SK-N-SH (cell line): Measurements from ENCODE around the gene FETUB. TPM values are rescaled to one million over a fixed set of nuclear protein-coding genes. Genes with fewer than 3 reads are reported as not detected.

Experiments used
- CTCF ChIA-PET: fragments of 300-600, 350-600 bp; formaldehyde crosslinking; extraction: SDS; loops from one replicate; lab custom pipeline; 2021; lab: Yijun Ruan, JAX
- POLR2A ChIA-PET: fragments of 350-600 bp; sonication (Branson Sonifier 250); formaldehyde crosslinking; extraction: SDS; loops from one replicate; lab custom pipeline; 2020; ENCODE audit warnings: antibody characterized with exemption, inconsistent platforms; lab: Yijun Ruan, JAX
- DNase-seq: peaks from one replicate; pipeline ENCODE4 v3.0.0; 2012
- H2AFZ ChIP-seq: fragments of 200-600 bp; sonication (generic); 2 replicates; pipeline ENCODE4 v1.8.1; 2016; ENCODE audit warnings: antibody characterized with exemption, mild to moderate bottlenecking, low read depth
- H3F3A ChIP-seq: fragments of 200-600 bp; sonication (generic); replicated peaks from 2 replicates; pipeline ENCODE3; 2016; ENCODE audit warnings: antibody characterized with exemption, mild to moderate bottlenecking; ENCODE audit not compliant: insufficient read depth
- H3K27ac ChIP-seq, 2 experiments: fragments of 200-500 bp in 1 of 2; fragments of 200-600 bp in 1 of 2; sonication (Bioruptor generic) in 1 of 2; sonication (generic), shearing (Covaris generic) in 1 of 2; 2 replicates each; pipeline versions ENCODE4 v1.5.1 to v1.6.1; 2014 to 2016; ENCODE audit warnings: low read depth in 2 of 2, inconsistent platforms in 1 of 2, low read length in 1 of 2, mild to moderate bottlenecking in 1 of 2, mixed read lengths in 1 of 2
- H3K27me3 ChIP-seq: fragments of 200-600 bp; sonication (generic), shearing (Covaris generic); 2 replicates; pipeline ENCODE4 v1.6.1; 2016; ENCODE audit warnings: mixed run types; ENCODE audit not compliant: insufficient read depth
- H3K36me3 ChIP-seq, 2 experiments: fragments of 200-500 bp in 1 of 2; fragments of 200-600 bp in 1 of 2; sonication (Bioruptor generic) in 1 of 2; sonication (generic) in 1 of 2; replicated peaks in 1 of 2; 2 replicates each; pipeline versions ENCODE3 to v1.5.1; 2014 to 2016; ENCODE audit warnings: low read length in 1 of 2, mild to moderate bottlenecking in 1 of 2; ENCODE audit not compliant: insufficient read depth in 2 of 2, control insufficient read depth in 1 of 2
- H3K4me1 ChIP-seq, 2 experiments: fragments of 200-500 bp in 1 of 2; fragments of 200-600 bp in 1 of 2; sonication (Bioruptor generic) in 1 of 2; sonication (generic), shearing (Covaris generic) in 1 of 2; 2 replicates each; pipeline versions ENCODE4 v1.5.1 to v1.6.1; 2014 to 2016; ENCODE audit warnings: low read depth in 1 of 2, low read length in 1 of 2, mixed run types in 1 of 2; ENCODE audit not compliant: insufficient read depth in 2 of 2, control insufficient read depth in 1 of 2
- H3K4me2 ChIP-seq: fragments of 200-600 bp; sonication (generic), shearing (Covaris generic); 2 replicates; pipeline ENCODE4 v1.6.1; 2017; ENCODE audit warnings: mixed run types
- H3K4me3 ChIP-seq, 2 experiments: fragments of 200-500 bp in 1 of 2; fragments of 200-600 bp in 1 of 2; sonication (Bioruptor generic) in 1 of 2; sonication (generic), shearing (Covaris generic) in 1 of 2; 2 replicates each; pipeline versions ENCODE4 v1.5.1 to v1.8.1; 2014 to 2016; ENCODE audit warnings: low read depth in 2 of 2, inconsistent platforms in 1 of 2, low read length in 1 of 2, mild to moderate bottlenecking in 1 of 2, mixed read lengths in 1 of 2, moderate library complexity in 1 of 2
- H3K79me2 ChIP-seq: fragments of 200-600 bp; sonication (generic); 2 replicates; pipeline ENCODE4 v1.8.1; 2017; ENCODE audit warnings: mild to moderate bottlenecking; ENCODE audit not compliant: insufficient read depth
- H3K9ac ChIP-seq: fragments of 200-600 bp; sonication (generic); 2 replicates; pipeline ENCODE4 v1.6.1; 2017; ENCODE audit warnings: mixed run types
- H3K9me2 ChIP-seq: fragments of 200-600 bp; sonication (generic); 2 replicates; pipeline ENCODE4 v1.6.1; 2017; ENCODE audit warnings: mixed run types
- H3K9me3 ChIP-seq: fragments of 200-600 bp; sonication (generic); 2 replicates; pipeline ENCODE4 v1.6.1; 2017; ENCODE audit warnings: mixed run types, mild to moderate bottlenecking, moderate library complexity
- H4K20me1 ChIP-seq: fragments of 200-600 bp; sonication (generic); 2 replicates; pipeline ENCODE4 v1.6.1; 2017; ENCODE audit warnings: mild to moderate bottlenecking, mixed run types; ENCODE audit not compliant: insufficient read depth
- CHD2 ChIP-seq: fragments of 150-350 bp; IDR thresholded peaks from 2 replicates; pipeline ENCODE4 v1.6.1; 2018; ENCODE audit warnings: low read length; ENCODE audit not compliant: partially characterized antibody
- EP300 ChIP-seq, 2 experiments: IDR thresholded peaks; 2 replicates each; pipeline versions ENCODE4 v1.4.0 to v1.6.1; 2012; ENCODE audit warnings: borderline replicate concordance in 1 of 2, low read depth in 1 of 2, low read length in 1 of 2
- EZH2phosphoT487 ChIP-seq: fragments of 200-600 bp; sonication (generic); IDR thresholded peaks from 2 replicates; pipeline ENCODE4 v1.6.1; 2017; ENCODE audit warnings: low read depth, mixed run types, mild to moderate bottlenecking, antibody characterized with exemption, moderate library complexity, borderline replicate concordance
- FOXJ3 ChIP-seq: sonication (generic); formaldehyde crosslinking; IDR thresholded peaks from 2 replicates; pipeline ENCODE4 v1.5.1; 2020; ENCODE audit warnings: mild to moderate bottlenecking, missing genetic modification reagents
- FOXM1 ChIP-seq: IDR thresholded peaks from 2 replicates; pipeline ENCODE4 v1.4.0; 2012; ENCODE audit warnings: low read depth, mild to moderate bottlenecking
- GABPA ChIP-seq: IDR thresholded peaks from 2 replicates; pipeline ENCODE4 v1.4.0; 2012; ENCODE audit warnings: low read depth, mild to moderate bottlenecking
- GATA2 ChIP-seq: sonication (generic); formaldehyde crosslinking; IDR thresholded peaks from 2 replicates; pipeline ENCODE4 v1.5.0; 2020; ENCODE audit warnings: mild to moderate bottlenecking, missing genetic modification reagents
- MEF2A ChIP-seq: IDR thresholded peaks from 2 replicates; pipeline ENCODE4 v1.4.0; 2012; ENCODE audit warnings: low read depth, borderline replicate concordance
- MXI1 ChIP-seq: IDR thresholded peaks from 2 replicates; pipeline ENCODE4 v1.6.1; 2012; ENCODE audit warnings: mild to moderate bottlenecking, low read depth, low read length, improper control_type of control experiment
- NFIC ChIP-seq: IDR thresholded peaks from 2 replicates; pipeline ENCODE4 v1.4.0; 2012; ENCODE audit warnings: borderline replicate concordance
- NRF1 ChIP-seq: IDR thresholded peaks from 2 replicates; pipeline ENCODE4 v1.6.1; 2012; ENCODE audit warnings: low read depth, mild to moderate bottlenecking, low read length
- POLR2AphosphoS5 ChIP-seq: IDR thresholded peaks from 2 replicates; pipeline ENCODE4 v1.6.1; 2012; ENCODE audit warnings: low read depth, low read length
- RAD21 ChIP-seq: IDR thresholded peaks from 2 replicates; pipeline ENCODE4 v1.6.1; 2012; ENCODE audit warnings: mild to moderate bottlenecking, low read length
- RCOR1 ChIP-seq: fragments of 150-350 bp; IDR thresholded peaks from 2 replicates; pipeline ENCODE4 v1.6.1; 2017; ENCODE audit warnings: antibody characterized with exemption, low read length
- RFX5 ChIP-seq: IDR thresholded peaks from 2 replicates; pipeline ENCODE4 v1.6.1; 2012; ENCODE audit warnings: mild to moderate bottlenecking, improper control_type of control experiment, low read length
- RXRA ChIP-seq: IDR thresholded peaks from 2 replicates; pipeline ENCODE4 v1.4.0; 2012; ENCODE audit warnings: low read depth, mild to moderate bottlenecking, borderline replicate concordance
- SIN3A ChIP-seq: IDR thresholded peaks from 2 replicates; pipeline ENCODE4 v1.6.1; 2012; ENCODE audit warnings: low read depth, mild to moderate bottlenecking, low read length, moderate library complexity, borderline replicate concordance
- SMC3 ChIP-seq: IDR thresholded peaks from 2 replicates; pipeline ENCODE4 v1.6.1; 2012; ENCODE audit warnings: low read depth, low read length, improper control_type of control experiment
- TAF1 ChIP-seq: IDR thresholded peaks from 2 replicates; pipeline ENCODE4 v1.6.1; 2012; ENCODE audit warnings: low read depth, mild to moderate bottlenecking, low read length, moderate library complexity, borderline replicate concordance
- TCF12 ChIP-seq: IDR thresholded peaks from 2 replicates; pipeline ENCODE4 v1.4.0; 2012
- TEAD4 ChIP-seq: IDR thresholded peaks from 2 replicates; pipeline ENCODE4 v1.4.0; 2012; ENCODE audit warnings: mild to moderate bottlenecking, borderline replicate concordance; ENCODE audit not compliant: insufficient read depth
- YY1 ChIP-seq: IDR thresholded peaks from 2 replicates; pipeline ENCODE4 v1.4.0; 2012; ENCODE audit warnings: low read depth, mild to moderate bottlenecking
- WGBS: methylation state at CpG from one replicate; pipeline ENCODE4 v1.1.6; 2017; ENCODE audit warnings: low lambda C conversion rate; 5-methylcytosine and 5-hydroxymethylcytosine counted together
- polyA plus RNA-seq, 3 experiments: library from polyadenylated mRNA; depleted of rRNA; stranded (reverse); fragments of >200 nt; gene quantifications; 2 replicates each; pipeline ENCODE4 v1.2.3, GENCODE V29; 2012
- TF ChIP-seq, protein P1 (sequence below): fragments of 200-600 bp; sonication (generic); IDR thresholded peaks from 2 replicates; pipeline ENCODE4 v1.6.1; 2017; ENCODE audit warnings: antibody characterized with exemption, mild to moderate bottlenecking, moderate library complexity
- TF ChIP-seq, protein P2 (sequence below): fragments of 150-350 bp; IDR thresholded peaks from 2 replicates; pipeline ENCODE4 v1.6.1; 2017; ENCODE audit warnings: antibody characterized with exemption, low read length, low read depth, borderline replicate concordance
- TF ChIP-seq, protein P3 (sequence below): IDR thresholded peaks from 2 replicates; pipeline ENCODE4 v1.4.0; 2012; ENCODE audit warnings: low read depth, borderline replicate concordance
- TF ChIP-seq, protein P4 (sequence below): fragments of 150-350 bp; IDR thresholded peaks from 2 replicates; pipeline ENCODE4 v1.6.1; 2016; ENCODE audit warnings: mild to moderate bottlenecking, low read depth, low read length
- TF ChIP-seq, protein P5 (sequence below): IDR thresholded peaks from 2 replicates; pipeline ENCODE4 v1.4.0; 2012; ENCODE audit warnings: low read depth, borderline replicate concordance

FETUB gene
- polyA plus RNA-seq, 1 of the 3 experiments (the other 2 are of a cell fraction): 0.05 TPM

DNA sequence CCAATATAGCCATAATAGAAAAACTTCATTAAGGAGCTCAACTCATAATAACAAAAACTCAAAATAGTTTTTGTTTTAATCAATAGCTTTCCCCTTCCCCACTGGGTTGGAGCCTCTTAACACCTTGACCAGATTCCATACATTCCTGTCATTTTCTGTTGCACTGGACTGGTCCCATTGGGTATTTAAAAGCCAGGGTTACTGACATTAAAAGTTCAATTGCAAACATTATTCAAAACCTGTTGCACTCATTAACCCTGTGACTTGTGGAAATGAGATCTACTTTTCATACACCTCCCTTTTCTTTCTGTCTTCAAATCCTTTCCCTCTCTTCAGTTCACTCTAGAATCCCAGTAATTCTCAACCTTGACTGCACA, 23.9 kb downstream of the FETUB start (continued):
- TF ChIP-seq SMC3: no peak
- no peak for TF ChIP-seq RFX5
- TF ChIP-seq TCF12: no peak
- TF ChIP-seq RXRA: no peak
- TF ChIP-seq GATA2 (CRISPR knock-in tag): no peak
- no peak for TF ChIP-seq FOXM1
- TF ChIP-seq SIN3A: no peak
- TF ChIP-seq, protein P1, sequence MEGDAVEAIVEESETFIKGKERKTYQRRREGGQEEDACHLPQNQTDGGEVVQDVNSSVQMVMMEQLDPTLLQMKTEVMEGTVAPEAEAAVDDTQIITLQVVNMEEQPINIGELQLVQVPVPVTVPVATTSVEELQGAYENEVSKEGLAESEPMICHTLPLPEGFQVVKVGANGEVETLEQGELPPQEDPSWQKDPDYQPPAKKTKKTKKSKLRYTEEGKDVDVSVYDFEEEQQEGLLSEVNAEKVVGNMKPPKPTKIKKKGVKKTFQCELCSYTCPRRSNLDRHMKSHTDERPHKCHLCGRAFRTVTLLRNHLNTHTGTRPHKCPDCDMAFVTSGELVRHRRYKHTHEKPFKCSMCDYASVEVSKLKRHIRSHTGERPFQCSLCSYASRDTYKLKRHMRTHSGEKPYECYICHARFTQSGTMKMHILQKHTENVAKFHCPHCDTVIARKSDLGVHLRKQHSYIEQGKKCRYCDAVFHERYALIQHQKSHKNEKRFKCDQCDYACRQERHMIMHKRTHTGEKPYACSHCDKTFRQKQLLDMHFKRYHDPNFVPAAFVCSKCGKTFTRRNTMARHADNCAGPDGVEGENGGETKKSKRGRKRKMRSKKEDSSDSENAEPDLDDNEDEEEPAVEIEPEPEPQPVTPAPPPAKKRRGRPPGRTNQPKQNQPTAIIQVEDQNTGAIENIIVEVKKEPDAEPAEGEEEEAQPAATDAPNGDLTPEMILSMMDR: no peak
- TF ChIP-seq CHD2: no peak
- no peak for TF ChIP-seq EP300 (IDR thresholded peaks at IDR 0.05; ENCODE audit: borderline replicate concordance in 1 of 2, low read depth in 1 of 2, low read length in 1 of 2)
- no peak for TF ChIP-seq YY1
- TF ChIP-seq FOXJ3 (CRISPR knock-in tag): no peak

DNA sequence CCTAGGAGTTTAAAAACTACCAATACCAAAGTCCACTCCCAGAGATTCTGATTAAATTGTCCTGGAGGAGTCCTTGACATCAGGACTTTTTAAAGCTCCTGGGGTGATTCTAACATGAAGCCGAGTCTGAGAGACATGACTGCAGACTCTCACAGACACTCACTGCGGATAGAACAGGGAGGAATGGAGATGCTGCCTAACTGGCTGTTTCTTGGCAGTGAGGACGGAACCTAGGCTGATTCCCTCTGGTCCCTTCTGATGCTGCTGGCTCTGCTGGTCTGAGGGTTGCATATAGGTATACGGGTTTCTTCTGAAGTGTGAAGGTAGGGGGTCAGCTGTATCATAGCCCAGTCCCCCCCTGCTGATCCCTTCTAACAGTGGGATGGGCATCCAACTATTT, 24.3 kb downstream of the FETUB start:
- H2AFZ ChIP-seq: no peak overlapping the region
- H3K4me3 ChIP-seq: no peak overlapping the region
- no peaks in the 10 kb centered on the region for H3K4me1 ChIP-seq
- TF ChIP-seq, protein P2, sequence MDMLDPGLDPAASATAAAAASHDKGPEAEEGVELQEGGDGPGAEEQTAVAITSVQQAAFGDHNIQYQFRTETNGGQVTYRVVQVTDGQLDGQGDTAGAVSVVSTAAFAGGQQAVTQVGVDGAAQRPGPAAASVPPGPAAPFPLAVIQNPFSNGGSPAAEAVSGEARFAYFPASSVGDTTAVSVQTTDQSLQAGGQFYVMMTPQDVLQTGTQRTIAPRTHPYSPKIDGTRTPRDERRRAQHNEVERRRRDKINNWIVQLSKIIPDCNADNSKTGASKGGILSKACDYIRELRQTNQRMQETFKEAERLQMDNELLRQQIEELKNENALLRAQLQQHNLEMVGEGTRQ: no peak
- no peak for TF ChIP-seq MEF2A
- TF ChIP-seq RXRA: no peak
- no peak for TF ChIP-seq CHD2
- TF ChIP-seq, protein P3, sequence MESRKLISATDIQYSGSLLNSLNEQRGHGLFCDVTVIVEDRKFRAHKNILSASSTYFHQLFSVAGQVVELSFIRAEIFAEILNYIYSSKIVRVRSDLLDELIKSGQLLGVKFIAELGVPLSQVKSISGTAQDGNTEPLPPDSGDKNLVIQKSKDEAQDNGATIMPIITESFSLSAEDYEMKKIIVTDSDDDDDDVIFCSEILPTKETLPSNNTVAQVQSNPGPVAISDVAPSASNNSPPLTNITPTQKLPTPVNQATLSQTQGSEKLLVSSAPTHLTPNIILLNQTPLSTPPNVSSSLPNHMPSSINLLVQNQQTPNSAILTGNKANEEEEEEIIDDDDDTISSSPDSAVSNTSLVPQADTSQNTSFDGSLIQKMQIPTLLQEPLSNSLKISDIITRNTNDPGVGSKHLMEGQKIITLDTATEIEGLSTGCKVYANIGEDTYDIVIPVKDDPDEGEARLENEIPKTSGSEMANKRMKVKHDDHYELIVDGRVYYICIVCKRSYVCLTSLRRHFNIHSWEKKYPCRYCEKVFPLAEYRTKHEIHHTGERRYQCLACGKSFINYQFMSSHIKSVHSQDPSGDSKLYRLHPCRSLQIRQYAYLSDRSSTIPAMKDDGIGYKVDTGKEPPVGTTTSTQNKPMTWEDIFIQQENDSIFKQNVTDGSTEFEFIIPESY: no peak
- TF ChIP-seq MXI1: no peak
- TF ChIP-seq YY1: no peak
- TF ChIP-seq TAF1: no peak
- TF ChIP-seq NFIC: no peak
- no peak for TF ChIP-seq POLR2AphosphoS5
- no peak for TF ChIP-seq RCOR1
- TF ChIP-seq RAD21: no peak
- TF ChIP-seq EZH2phosphoT487: no peak
- no peak for TF ChIP-seq NRF1
- TF ChIP-seq SMC3: no peak
- TF ChIP-seq TEAD4: no peak
- no peak for TF ChIP-seq GABPA
- TF ChIP-seq, protein P4, sequence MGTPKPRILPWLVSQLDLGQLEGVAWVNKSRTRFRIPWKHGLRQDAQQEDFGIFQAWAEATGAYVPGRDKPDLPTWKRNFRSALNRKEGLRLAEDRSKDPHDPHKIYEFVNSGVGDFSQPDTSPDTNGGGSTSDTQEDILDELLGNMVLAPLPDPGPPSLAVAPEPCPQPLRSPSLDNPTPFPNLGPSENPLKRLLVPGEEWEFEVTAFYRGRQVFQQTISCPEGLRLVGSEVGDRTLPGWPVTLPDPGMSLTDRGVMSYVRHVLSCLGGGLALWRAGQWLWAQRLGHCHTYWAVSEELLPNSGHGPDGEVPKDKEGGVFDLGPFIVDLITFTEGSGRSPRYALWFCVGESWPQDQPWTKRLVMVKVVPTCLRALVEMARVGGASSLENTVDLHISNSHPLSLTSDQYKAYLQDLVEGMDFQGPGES: no peak
- TF ChIP-seq, protein P5, sequence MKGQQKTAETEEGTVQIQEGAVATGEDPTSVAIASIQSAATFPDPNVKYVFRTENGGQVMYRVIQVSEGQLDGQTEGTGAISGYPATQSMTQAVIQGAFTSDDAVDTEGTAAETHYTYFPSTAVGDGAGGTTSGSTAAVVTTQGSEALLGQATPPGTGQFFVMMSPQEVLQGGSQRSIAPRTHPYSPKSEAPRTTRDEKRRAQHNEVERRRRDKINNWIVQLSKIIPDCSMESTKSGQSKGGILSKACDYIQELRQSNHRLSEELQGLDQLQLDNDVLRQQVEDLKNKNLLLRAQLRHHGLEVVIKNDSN: no peak
- no peak for TF ChIP-seq FOXM1
- no peaks in the 10 kb centered on the region for H3F3A ChIP-seq
- H3K4me2 ChIP-seq: no peak overlapping the region
- no peaks in the 10 kb centered on the region for H3K79me2 ChIP-seq
- ChIA-PET POLR2A (no interaction called here), CTCF (no interaction called here)
- H3K36me3 ChIP-seq: no peaks in the 10 kb centered on the region
- H4K20me1 ChIP-seq: no peaks in the 10 kb centered on the region
- H3K27ac ChIP-seq: no peak overlapping the region
- no peaks in the 10 kb centered on the region; the same call in 1 of the 2 replicates for H3K27me3 ChIP-seq
- no peak overlapping the region for H3K9ac ChIP-seq
- no peak for DNase-seq
- no peaks in the 10 kb centered on the region for H3K9me3 ChIP-seq
- WGBS: 49% methylated on average over 2 of the region's 4 CpGs
- H3K9me2 ChIP-seq: no peaks in the 10 kb centered on the region
